SK-MEL-5 (cell line): ENCODE data around the gene MICA. TPM values are rescaled to one million over a fixed set of nuclear protein-coding genes. Genes with fewer than 3 reads are reported as not detected.
"Not testable (repeated sequence)": the region's sequence is repeated elsewhere in the genome, so short reads cannot be mapped to it uniquely, and the experiment has no call there.

Experiments
- DNase-seq: peaks from one replicate; pipeline ENCODE4 v3.0.0-alpha.2; 2016; ENCODE audit warnings: low read depth, low spot score
- in situ Hi-C: cut with HindIII; loops from 2 replicates; pipeline ENCODE4 v1.10.0; 2016; ENCODE audit warnings: low sequenced_read_pairs, high pct_unique_total_duplicates, low pct_unique_long_range_greater_than_20kb
- polyA plus RNA-seq, 2 experiments: library from polyadenylated mRNA; depleted of rRNA; stranded (reverse); fragments of >200 nt; gene quantifications; 2 replicates each; pipeline ENCODE4 v1.2.3, GENCODE V29; 2015
- total RNA-seq: library from RNA; depleted of rRNA; stranded (reverse); fragments of >200 nt; shearing (Covaris generic); gene quantifications from 2 replicates; pipeline ENCODE4 v1.2.3, GENCODE V29; 2014; rRNA removed

The MICA gene
- total RNA-seq: 71.5 and 77.4 TPM in 2 replicates
- polyA plus RNA-seq (2015; cell fraction: cytosol; rRNA removed): 71.3 and 75.1 TPM in 2 replicates
- 14.5 and 24.1 TPM in 2 replicates for polyA plus RNA-seq (2015; cell fraction: nucleus; rRNA removed)

GRCh38 chr6:31403283-31404060, at the start of gene MICA:
TSS of gene MICA (plus strand) at chr6:31403595. CDS start at chr6:31403633, 38 bp downstream.
- DNase-seq: peak; percentile 79
- in situ Hi-C loops: no loop called here

GRCh38 chr6:31354158-31354863, 49.1 kb upstream of the MICA start:
- DNase-seq: no peak
- in situ Hi-C loops: no loop called here

- in situ Hi-C loops: no loop called here
- DNase-seq: no peak
These were observed 48.4 kb upstream of the MICA start for GRCh38 chr6:31354864-31355582.

- no peak for DNase-seq
- in situ Hi-C loops: no loop called here
These were observed 47.8 kb upstream of the MICA start for GRCh38 chr6:31355583-31355948.

GRCh38 chr6:31356216-31356945, 47.0 kb upstream of the MICA start:
- no peak for DNase-seq
- in situ Hi-C loops: no loop called here

GRCh38 chr6:31356946-31357466, 46.4 kb upstream of the MICA start, which contains the start of gene HLA-B:
TSS of gene HLA-B (minus strand) at chr6:31357179. CDS start at chr6:31357158, 21 bp downstream.
- peak; percentile 83 for DNase-seq
- in situ Hi-C loops: no loop called here

- DNase-seq: no peak
- in situ Hi-C loops: no loop called here
These were observed 45.5 kb upstream of the MICA start for GRCh38 chr6:31357886-31358285.

- in situ Hi-C loops: no loop called here
- DNase-seq: no peak
These were observed 45.1 kb upstream of the MICA start for GRCh38 chr6:31358302-31358701.

- DNase-seq: no peak
- in situ Hi-C loops: no loop called here
These were observed 43.8 kb upstream of the MICA start for GRCh38 chr6:31359581-31359980.

- in situ Hi-C loops: no loop called here
- DNase-seq: no peak
These were observed 40.6 kb upstream of the MICA start for GRCh38 chr6:31362751-31363150.

GRCh38 chr6:31363811-31364210, 39.6 kb upstream of the MICA start:
- in situ Hi-C loops: no loop called here
- DNase-seq: no peak

- DNase-seq: no peak
- in situ Hi-C loops: no loop called here
These were observed 37.5 kb upstream of the MICA start for GRCh38 chr6:31365864-31366263.

- DNase-seq: peak; percentile 87
- in situ Hi-C loops: no loop called here
These were observed 36.5 kb upstream of the MICA start for GRCh38 chr6:31366693-31367470.

GRCh38 chr6:31368461-31368860, 34.9 kb upstream of the MICA start:
- in situ Hi-C loops: no loop called here
- DNase-seq: no peak

- in situ Hi-C loops: not testable (repeated sequence)
These were observed 29.3 kb upstream of the MICA start for GRCh38 chr6:31374118-31374517.

GRCh38 chr6:31375699-31376098, 27.7 kb upstream of the MICA start:
- no peak for DNase-seq
- in situ Hi-C loops: no loop called here

More at GRCh38 chr6:31374118-31374517, 29.3 kb upstream of the MICA start:
- DNase-seq: not testable (repeated sequence)

GRCh38 chr6:31377029-31377428, 26.4 kb upstream of the MICA start:
- in situ Hi-C loops: no loop called here
- no peak for DNase-seq
